RPMI8226 (cell line): ENCODE data around the gene UNC5A.

Experiments used
- DNase-seq: peaks from one replicate; pipeline ENCODE4 v3.0.0-alpha.2; 2015

Gene UNC5A

DNA sequence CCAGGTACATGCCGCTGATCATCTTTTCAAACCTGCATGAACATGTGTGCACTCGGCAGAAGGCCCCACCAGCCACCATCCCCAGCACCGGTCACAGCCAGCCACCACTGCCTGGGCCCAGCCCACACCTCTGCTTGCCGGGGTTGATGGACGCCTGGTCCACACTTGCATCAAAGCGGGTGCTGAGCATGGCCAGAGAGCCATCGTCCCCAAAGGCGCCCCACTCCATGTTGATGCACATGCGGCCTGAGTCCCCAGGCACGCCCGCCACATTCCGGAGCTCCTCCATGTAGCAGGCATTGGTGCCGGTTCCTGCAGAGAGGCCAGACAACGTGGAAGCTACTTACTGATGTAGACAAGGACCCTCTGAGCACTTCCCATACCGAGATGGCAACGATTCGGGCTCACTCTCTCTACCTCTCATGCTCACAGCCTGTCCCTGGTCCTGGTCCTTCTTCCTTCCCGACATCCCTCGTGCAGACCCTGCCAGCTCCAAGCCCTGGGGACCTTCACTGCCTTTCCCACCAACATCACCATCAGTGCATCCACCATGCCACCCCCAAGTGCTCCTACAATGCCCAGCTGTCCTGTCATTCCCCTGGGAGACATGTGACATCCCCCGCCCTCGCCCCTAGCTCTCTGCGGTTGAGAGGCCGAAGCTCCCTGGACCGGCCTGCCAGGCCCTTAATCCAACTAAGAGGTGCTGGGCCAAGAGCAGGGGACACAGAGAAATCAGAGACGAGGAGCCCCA, 71.6 kb downstream of the UNC5A start:
- no peak for DNase-seq

DNA sequence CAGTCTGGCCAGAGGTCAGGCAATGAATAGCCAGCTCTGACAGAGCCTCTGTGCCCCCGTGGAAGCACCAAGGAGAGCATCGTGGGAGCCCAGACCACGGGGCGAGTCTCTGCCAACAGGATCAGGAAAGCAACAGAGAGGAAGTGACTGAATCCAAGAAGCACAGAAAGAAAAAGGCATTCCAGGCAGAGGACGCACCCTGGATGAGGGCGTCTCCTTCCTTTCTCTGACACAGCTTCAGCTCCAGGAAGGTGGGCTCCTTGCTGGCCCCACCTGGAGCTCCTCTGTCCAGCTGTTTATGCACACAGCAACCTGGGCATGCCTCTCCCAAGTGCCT, 72.2 kb downstream of the UNC5A start:
- no peak for DNase-seq

DNA sequence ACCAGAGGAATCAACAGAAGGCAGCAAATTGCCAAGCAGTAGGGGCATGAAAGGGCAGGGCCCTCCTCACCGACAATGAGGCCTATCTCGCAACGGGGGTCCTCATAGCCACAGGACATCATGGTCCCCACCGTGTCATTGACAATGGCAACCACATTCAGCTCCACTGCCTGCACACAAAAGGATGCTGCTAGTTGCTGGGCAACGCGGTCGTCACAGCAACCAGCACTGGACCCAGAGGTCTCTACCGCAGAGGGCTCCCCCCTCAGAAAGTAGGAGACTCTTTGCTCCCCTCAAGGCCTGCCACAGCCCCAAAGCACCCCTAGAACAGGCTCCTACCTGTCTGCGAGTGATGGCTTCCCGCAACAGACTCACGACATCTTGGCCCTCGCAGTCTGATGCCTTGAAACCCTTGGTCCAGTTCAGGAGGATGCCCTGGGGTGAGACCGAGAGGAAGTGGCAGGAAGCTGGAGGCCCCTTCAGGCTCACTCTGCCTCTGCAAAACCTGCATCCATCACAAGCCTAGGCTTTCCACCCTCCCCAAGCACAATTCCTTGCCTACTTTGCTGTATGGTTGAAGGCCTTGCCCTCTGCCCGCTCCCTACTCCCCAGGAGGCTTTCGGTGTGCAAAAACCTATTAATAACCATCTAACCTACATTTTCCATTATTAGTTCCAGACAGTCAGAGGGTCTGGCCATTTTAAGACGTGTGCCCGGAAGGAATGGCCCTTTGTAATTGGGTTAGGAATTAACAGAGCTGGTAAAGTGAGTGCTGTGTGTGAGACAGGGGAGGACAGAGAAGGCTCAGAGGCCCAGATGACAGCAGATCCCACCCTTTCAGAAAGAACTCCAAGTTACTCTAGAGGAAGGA, 73.6 kb downstream of the UNC5A start:
- no peak for DNase-seq

DNA sequence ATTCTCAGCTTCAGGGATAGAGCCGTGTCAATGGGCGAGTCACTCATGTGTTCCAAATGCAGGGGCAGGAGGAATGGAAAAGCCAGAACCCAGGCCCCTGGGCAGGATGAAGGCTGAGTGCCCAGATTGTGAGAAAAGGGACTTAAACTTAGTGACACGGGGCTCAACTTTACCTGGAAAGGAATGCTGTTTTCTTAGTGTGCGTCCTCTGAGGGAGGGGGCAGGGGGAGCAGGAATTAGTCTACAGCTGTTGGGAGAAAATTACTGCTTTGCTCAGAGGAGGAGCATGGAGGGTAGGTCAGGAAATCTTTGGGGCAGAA, 74.2 kb downstream of the UNC5A start:
- no peak for DNase-seq

DNA sequence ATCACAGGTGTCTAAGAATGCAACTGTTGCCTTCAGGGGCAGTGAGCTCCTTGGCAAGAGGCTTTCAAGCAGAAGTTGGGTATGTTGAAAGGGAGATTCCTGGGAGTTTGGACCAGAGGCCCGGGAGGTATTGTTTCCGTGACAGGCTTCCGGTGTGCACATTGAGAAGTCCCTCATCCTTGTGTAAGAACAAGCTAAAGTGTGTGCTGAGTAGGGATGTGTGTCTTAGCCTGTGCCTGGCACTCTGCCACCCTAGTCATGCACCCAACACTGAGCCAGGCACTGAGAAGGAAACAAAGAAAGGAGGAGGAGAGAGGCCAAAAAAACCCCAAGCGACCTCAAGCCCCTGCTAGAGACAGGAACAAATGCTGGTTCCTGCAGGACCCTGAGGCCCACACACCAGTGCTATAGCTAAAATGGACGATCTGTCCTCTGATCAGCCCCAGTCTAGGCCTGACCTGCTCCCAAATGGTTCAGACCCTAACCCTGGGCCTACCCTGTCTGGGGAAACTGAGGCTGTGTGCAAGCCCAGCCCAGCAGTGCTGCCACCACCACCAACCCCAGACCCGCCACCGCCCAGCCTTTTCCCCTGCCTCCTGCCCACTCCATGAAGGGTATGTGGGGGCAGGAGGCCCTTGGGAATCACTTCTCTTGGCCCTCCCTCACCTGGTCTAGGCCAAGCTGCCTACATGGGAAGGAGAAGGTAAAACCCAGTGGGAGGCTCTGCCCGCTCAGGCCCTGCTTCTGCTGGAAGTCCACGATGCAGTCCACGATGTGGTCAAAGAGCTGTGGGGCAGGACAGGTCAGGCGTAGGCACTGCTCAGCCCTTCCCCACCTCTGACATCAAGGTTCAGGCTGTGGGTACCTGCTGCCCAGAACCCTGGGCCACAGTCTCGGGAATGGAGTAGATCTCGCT, 76.2 kb downstream of the UNC5A start:
- peak; percentile 38 for DNase-seq

DNA sequence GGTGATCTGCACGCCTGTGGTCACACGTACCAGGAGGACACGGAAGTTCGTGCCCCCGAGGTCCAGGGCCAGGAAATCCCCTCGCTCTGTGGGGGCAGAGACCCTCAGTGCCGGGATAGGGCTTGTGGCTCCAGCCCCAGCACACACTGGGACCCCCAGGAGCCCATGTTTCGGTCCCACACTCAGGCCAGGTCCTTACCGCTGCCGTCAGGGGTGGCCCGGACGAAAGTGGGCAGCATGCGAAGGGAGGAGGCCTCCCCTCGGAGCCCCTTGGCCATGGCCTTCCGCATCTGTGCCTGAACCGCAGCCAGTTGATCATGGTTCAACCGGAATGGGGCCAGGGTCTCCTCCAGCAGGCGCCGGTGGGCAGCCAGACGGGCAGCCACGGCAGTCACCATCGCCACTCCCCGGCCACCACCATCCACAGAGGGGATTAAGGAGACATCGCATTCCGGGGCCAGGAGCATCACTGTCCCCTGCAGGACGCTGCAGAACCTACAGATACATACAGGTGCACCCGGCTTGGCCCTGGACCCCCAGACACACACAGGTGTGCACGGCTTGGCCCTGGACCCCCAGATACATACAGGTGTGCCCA, 77.0 kb downstream of the UNC5A start:
- no peak for DNase-seq

DNA sequence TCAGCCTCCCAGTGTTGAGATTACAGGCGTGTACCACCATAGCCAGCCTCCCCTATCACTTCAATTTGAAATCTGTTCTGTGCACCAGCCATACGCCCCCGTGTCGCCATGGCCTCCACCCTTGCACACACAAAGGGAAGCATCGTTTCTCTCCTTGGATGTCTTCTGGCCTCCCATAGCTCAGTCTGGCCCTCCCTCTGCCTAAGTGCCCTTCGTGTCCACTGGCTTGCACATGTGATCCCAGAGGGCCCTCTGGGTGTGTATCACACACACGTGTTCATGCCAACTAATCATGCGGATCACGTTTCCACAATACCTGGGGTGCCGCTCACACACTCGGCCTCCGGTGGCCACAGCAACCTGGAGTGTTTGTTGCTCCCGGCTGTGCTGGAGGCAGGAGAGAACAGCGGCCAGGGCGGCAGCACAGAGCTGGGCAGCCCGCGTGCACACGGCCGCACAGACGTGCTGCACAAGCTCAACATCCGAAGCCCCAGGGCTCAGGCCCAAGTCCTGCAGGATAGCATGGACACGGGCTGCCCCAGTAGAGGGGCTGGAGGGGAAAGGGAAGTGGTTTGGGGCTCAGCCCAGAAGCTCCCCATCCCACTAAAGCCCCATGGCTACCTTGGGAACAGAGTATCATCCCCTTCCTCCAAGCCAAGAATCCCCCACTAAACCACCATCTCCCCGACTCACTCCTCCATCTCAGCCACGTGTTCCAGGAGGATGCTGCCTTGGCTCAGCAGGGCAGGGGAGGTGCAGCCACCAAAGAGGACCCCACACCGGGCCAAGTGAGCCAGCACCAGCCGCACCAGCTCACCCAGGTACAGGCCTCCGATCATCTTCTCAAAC, 77.9 kb downstream of the UNC5A start:
- no peak for DNase-seq

DNA sequence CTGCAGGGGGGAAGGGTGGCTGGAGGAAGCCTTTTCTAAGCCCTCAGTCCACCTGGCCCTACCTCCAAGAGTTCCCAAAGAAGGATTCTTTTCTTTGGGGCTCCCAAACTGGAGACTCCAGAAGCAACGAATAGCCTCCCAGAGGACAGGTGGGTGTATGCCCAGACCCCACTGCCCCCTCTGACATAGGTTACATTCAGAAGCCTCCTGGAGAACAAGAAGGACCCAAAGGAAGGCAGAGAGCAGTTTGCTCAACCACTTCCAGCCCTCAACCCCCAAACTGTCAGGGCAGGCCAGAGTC, 78.5 kb downstream of the UNC5A start:
- no peak for DNase-seq

DNA sequence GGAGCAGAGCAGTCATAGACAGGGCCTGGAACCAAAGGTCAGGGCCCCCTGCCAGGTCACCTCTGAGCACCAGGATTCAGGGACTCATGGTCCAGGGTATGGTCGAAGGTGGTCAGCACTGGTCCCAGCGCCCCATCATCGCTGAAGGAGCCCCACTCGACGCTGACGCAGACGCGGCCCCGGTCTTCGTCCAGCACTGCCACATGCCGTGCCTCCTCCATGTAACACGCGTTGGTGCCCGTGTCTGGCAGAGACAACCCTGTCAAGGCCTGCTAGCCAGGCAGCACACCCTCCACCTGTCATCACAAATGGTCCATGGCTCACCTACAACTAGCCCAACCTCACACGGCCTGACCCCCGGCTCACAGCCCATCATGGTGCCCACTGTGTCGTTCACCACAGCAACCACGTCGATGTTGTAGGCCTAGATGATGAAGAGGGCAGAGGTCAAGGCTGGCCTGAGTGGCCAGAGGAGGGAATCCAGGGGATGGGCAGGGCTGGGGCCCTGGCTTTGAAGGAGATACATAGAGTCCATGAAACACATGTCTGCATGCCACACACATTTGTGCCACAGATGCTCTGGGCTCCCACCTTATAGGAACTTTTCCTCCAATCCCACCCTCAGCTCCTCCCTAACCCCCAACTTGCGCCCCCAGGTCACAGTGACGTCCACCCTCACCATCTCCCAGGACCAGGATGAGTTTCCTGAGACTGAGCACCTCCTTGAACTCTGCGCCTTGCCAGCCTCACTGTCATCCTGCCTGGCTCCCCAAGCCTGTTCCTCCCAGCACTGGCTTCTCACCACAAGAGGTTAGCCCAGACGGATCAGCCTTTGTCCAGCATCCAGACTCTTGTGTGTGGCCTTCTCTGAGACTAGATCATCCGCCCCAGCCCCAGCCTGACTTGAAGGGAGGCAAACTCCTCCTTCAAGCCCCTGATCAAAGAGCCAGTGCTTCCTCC, 79.2 kb downstream of the UNC5A start:
- DNase-seq = no peak

DNA sequence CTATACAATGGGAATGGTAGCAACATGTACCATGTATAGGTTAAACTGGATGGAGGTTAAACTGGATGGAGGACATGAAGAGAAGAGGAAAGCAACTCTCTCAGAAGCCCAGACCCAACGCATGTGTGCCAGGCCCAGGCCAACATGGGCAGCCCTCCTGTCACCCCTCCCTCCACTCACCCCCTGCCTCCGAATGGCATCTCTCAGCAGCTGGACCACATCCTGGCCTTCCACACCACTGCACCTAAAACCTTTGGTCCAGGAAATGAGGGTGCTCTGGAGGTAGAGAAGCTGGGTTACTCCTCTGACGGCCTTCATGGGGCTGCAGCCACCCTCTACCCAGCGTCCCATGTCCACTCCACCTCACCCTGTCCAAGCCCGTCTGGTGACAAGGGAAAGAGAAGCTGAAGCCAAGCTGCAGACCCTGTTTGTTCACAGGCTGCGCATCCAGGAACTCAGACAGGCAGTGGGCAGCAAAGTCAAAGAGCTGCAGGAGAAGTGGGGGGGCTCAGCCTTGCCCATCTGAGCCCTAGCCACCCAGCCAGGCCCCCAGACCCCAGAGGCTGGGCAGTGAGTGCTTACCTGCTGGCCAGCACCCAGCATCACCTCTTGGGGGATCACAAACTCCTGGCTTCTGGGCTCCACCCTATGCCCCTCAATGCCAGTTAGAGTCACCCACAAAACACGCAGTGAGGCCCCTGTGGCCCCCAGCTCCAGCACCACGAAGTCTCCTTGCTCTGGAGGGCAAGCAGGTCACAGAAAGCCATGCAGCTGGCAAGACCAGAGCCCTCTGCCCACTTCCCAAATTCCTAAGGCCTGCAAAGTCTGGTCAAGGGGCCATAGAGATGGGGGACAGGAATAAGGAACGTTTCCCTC, 80.3 kb downstream of the UNC5A start:
- DNase-seq = no peak

DNA sequence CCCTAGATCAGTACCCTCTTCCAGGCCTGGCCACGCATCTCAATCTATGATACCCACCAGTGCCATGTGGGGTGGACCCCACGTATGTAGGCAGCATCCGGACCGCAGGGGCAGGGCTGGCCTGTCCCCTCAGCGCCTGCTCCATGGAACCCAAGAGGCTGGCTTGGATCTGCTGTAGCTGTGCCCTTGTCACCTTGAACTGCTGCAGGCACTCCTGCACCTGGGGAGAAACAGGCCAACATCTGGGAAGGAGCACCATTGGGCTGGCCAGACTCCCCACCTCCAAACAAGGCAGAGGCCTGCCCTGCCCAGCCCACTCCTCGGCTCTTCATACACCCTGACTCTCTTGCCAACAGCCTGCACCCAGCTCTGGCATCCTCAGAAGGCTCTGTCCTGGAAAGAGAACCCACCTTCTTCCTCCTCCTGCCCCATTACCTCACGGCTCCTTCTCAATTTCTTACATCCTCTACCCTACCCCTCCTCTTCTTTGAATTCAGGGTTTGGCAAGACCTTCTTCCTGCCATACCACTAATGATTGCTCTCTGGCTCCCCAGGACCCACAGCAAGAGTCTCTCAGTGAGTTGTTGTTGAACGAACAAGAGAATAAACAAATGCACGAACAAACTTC, 81.1 kb downstream of the UNC5A start:
- DNase-seq = no peak

DNA sequence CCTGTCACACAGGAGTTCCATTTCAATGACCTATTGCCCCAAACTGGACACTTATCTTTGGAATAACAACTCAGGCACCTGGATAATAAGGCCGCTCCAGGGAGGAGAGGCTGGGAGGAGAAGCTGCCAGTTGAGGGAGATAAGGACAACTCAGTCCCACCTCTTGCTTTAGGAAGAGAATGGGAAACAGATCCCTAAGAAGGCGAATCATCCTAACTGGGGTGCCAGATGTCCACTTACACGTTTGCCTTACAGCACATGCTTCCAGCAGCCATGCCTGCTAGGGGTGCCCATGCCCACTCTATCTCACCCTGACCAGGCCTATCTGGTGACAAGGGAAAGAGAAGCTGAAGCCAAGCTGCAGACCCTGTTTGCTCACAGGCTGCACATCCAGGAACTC, 82.3 kb downstream of the UNC5A start:
- no peak for DNase-seq

DNA sequence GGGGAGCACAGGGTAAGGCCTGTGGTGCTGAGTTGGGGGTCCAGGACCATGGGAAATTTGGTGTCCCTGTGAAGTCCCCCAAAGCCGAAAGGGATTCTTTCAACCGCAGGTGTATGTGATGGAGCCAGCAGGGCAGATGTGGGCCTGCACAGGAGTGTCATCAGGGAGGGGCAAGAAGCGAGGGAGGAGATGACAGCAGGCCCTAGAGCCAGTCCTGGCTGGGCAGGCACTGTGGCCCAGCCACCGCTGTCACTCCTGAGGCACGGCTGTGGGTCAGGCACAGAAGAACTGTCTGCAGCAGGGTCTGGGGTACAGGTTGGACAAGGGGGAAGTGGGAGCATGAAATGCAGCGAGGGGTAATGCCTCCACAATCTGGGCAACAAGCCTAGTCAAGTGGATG, 83.9 kb downstream of the UNC5A start:
- DNase-seq = no peak

DNA sequence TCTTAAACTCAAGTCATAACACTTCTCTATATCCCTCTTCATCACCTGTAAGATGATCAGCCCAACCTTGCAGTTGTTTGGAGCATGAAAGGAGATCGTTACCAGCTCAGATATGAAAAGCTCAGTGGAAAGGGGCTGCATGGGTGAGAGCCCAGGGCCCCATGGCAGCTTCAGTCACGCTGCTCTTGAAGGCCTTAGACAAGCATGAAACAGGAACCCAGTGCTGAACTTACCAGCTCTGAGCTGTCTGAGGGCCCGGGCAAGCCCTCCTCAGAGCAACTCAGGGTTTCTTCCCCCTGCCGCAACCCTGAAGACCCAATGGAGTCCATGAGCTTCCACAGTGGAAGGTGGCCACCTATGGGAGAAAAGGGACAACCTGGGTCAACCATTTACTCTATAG, 85.5 kb downstream of the UNC5A start:
- DNase-seq = peak; percentile 2

DNA sequence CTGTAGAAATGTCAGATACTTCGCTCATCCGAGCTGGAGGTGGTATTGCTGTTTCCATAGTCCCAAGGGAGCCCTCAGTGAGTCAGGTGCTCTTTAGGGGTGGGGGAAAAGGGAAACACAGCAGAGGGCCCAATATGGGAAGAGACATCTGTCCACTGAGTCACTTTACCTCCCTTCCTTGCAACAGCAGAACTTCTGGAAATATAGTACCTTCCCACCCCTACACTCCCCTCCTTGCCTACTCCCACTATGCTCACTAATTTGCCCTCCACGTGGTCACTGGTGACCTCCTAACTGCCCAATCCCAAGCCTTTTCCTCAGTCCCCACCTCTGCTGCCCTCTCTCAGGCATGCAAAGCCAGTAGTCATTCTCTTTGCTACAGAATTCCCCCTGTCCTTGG, 86.9 kb downstream of the UNC5A start:
- peak; percentile 2 for DNase-seq

DNA sequence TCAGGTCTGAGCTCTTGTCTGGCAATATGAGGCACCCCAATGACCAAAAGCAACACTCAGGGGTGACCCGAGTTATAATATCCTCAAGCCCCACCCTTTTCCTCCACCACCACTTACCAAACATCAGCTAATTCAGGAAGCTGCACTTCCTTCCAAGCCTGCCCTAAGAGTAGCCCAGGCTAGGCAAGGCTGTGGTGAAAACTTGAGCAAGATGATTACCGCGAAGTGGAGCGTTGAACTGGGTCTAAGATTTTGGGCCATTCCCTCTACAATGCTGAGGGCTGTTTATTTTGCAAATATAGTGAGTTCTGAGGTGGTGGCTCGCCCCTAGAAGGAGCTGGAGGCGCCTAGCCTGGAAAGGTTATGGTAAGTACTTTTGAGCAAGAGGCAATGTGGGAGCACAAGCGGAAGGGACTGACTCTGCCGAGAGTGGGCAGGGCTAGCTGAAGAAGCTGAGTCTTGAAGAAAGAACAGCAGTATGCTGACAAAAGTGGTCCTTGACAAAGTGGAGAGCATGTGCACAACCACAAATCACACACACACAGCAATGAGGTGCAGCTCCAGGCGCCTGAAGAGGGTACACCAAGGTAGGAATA, 89.0 kb downstream of the UNC5A start, which contains the start of gene HK3:
Gene HK3 (minus strand): TSS at position 51 of the 596 bp plus-strand sequence. CDS start 3,187 bp downstream, outside the sequence.
- DNase-seq = peak; percentile 9

DNA sequence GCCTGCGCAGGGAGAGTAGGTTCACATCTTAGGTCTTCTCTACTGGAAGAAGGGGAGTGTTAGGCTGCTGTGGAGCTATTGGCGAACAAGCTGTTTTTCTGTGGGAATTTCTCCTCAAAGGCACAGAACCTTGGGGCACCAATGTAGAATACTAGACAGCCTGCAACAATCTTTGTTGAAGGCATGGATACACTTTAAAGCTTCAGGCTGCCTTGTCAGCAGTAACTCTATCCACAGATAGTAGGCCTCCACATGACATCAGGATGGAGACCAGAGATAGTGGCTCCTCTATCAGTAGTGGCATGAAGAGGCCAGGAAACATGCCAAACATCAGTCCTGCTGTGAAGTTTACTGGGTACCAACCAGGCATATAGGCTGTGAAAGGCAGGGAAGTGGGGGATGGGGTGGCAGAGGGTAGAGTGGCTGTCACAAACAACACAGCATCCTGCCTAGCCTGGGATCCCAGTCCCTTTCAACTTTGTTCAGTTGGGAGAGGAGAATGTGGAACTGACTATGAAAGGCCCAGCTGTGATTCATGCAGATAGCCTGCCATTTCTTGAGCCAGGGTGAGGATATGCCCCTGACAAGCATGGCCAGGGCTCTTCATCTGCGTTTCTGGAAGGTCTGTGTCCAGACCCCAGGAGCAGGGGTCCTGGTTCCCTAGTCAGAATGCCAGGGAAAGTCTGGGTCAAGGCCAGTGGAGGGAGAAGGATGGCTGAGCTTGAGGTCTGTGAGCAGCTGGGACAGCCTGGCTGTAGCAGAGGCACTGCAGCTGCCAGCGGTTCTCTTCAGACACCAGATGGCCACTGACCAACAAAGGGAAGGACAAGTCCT, 89.8 kb downstream of the UNC5A start:
- DNase-seq = peak; percentile 1

DNA sequence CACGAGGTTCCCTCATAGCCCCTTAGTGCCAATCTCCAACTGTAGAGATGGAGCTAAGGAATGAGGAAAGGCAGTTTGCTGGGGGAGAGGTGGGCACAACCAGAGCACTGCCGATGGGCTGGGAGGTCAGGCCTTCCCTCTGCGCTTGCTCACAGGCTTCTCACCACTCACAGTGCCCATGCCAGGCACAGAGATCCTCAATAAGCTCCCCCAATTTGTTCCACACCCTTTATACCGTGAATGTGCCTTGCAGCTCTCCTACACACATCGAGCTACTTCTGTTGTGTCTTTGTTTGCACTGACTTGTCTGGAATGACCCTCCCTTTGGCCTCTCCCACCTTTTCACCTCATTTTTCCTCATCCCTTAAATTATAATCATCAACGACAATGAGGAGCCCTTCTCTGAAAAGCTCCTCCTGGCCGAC, 90.4 kb downstream of the UNC5A start:
- no peak for DNase-seq
